Left ventricle myocardium inferior (tissue), 1 donor: ENCODE data around the gene MYO5B. TPM values are rescaled to one million over a fixed set of nuclear protein-coding genes. Genes with fewer than 3 reads are reported as not detected.

Experiments used
- DNase-seq: peaks from one replicate; pipeline ENCODE4 v3.0.0-alpha.2; 2020
- H3K27ac ChIP-seq: fragments of 200-600 bp; replicated peaks from 2 replicates; pipeline ENCODE4 v1.8.0; 2021
- H3K27me3 ChIP-seq: fragments of 200-600 bp; 2 replicates; pipeline ENCODE4 v1.8.0; 2021; ENCODE audit warnings: low read depth
- H3K36me3 ChIP-seq: fragments of 200-600 bp; 2 replicates; pipeline ENCODE4 v1.8.0; 2021
- H3K4me1 ChIP-seq: fragments of 200-600 bp; 2 replicates; pipeline ENCODE4 v1.8.0; 2021
- H3K4me3 ChIP-seq: fragments of 200-600 bp; 2 replicates; pipeline ENCODE4 v1.8.0; 2021; ENCODE audit warnings: mild to moderate bottlenecking, moderate library complexity
- H3K9me3 ChIP-seq: fragments of 200-600 bp; replicated peaks from 2 replicates; pipeline ENCODE4 v1.8.0; 2021
- intact Hi-C: fragments of 100-400 bp; cut with micrococcal nuclease; formaldehyde crosslinking; loops from one replicate; pipeline ENCODE4 v1.11.0; 2022
- total RNA-seq: library from RNA; stranded (reverse); fragmentation: NEBNext Ultra II Directional; extraction: Animal tissue kit (Norgen Biotek cat#: 25700); gene quantifications from one replicate; pipeline ENCODE4 v1.2.1, GENCODE V29; 2021
- TF ChIP-seq, protein P1 (sequence below): fragments of 200-600 bp; IDR thresholded peaks from 2 replicates; pipeline ENCODE4 v1.8.0; 2021; ENCODE audit warnings: antibody characterized with exemption, mild to moderate bottlenecking, borderline replicate concordance
- donor health status: DM: no; HTN: yes; CAD: no; lungs with severe emphysema.

MYO5B gene
- total RNA-seq, 1 donor from 2014 or later = 0.44 TPM

DNA sequence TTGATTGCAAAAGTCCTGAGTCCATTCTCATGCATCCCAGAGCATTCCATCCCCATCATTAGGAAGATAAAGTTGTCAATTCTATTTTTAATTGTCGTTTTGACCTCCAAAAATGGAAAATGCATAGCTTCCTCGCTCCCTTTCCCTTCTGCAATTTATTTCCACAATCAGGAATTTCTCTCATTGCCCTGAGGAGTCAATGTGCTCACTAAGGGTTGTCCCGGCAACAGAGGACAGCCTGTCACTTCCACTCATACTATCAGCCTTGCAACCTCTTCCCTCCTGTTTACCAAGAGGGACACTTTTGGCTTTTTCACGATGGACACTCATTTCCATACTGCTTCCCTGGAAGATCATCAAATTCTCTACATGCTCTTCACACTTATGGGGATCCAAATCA lies 164.8 kb downstream of the MYO5B start:
- TF ChIP-seq, protein P1, sequence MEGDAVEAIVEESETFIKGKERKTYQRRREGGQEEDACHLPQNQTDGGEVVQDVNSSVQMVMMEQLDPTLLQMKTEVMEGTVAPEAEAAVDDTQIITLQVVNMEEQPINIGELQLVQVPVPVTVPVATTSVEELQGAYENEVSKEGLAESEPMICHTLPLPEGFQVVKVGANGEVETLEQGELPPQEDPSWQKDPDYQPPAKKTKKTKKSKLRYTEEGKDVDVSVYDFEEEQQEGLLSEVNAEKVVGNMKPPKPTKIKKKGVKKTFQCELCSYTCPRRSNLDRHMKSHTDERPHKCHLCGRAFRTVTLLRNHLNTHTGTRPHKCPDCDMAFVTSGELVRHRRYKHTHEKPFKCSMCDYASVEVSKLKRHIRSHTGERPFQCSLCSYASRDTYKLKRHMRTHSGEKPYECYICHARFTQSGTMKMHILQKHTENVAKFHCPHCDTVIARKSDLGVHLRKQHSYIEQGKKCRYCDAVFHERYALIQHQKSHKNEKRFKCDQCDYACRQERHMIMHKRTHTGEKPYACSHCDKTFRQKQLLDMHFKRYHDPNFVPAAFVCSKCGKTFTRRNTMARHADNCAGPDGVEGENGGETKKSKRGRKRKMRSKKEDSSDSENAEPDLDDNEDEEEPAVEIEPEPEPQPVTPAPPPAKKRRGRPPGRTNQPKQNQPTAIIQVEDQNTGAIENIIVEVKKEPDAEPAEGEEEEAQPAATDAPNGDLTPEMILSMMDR = no peak
- intact Hi-C loops = no loop called here
- no peaks in the 10 kb centered on the region for H3K4me1 ChIP-seq
- peaks cover 6% of the 10 kb centered on the region for H3K9me3 ChIP-seq
- H3K27ac ChIP-seq = no peak overlapping the region
- H3K4me3 ChIP-seq = no peak overlapping the region
- DNase-seq = no peak
- no peaks in the 10 kb centered on the region for H3K36me3 ChIP-seq
- H3K27me3 ChIP-seq = peaks cover 59% of the 10 kb centered on the region

DNA sequence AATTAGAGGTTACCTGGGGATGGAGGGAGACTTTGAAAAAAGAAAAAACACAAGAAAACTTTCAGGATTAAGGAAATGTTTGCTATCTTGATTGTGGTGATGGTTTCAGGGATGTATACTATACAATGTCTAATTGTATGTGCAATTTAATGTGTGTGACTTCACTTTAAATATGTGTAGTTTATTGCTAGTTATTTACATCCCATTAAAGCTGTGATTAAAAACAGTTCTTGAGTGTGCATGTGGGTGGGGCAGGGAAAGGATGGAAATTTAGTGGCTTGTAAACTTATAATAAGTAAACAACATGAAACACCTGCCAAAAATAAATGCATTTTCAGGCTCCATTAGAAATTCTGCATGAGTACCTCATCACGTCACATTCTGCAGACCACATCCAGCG lies 167.0 kb downstream of the MYO5B start:
- TF ChIP-seq, protein P1 = no peak
- Histone ChIP-seq H3K4me1 (no peaks in the 10 kb centered on the region), H3K27me3 (peaks cover 64% of the 10 kb centered on the region), H3K27ac (no peak overlapping the region), H3K9me3 (peaks cover 9% of the 10 kb centered on the region), H3K4me3 (no peak overlapping the region), H3K36me3 (no peaks in the 10 kb centered on the region)
- DNase-seq = no peak
- intact Hi-C loops = no loop called here

DNA sequence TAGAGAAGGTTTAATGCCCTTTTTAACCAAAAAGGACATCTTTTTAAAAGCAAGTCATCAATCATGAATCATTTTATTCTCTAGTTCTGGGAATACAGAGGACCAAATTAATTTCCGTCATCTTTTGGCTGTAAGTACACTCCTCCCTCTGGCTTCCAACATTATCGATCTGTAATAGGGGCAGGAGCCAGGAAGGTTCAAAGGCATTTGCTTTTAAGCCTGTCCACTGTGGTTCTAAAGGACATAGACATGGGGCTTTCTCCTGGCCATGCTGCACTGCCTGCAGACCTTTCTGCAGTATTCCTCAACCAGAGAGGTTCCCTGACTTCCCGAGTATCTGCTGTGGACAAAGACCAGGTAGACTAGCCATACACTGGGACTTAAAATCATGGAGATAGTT lies 170.5 kb downstream of the MYO5B start:
- Histone ChIP-seq H3K4me1 (no peaks in the 10 kb centered on the region), H3K9me3 (peaks cover 9% of the 10 kb centered on the region), H3K27ac (no peak overlapping the region), H3K27me3 (peaks cover 80% of the 10 kb centered on the region), H3K4me3 (no peak overlapping the region), H3K36me3 (no peaks in the 10 kb centered on the region)
- no peak for DNase-seq
- TF ChIP-seq, protein P1 = no peak
- intact Hi-C loops = no loop called here

DNA sequence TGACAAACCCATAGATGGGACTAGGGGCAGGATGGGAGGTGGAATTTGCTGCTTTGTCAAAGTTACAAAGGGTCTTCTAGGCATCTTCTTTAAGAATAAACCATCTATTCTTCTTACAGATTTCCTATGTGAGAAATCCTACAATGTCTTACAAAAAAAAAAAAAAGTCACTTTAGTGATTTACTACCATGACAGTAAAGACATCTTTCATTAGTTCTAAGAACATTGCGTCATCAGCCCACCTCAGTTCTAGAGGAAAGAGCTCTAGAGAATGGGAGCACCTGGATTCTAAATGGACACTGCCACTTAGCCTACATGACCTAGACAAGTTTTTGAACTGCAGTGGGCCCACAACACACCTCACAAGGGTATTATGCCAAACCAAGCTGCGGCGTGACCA lies 172.0 kb downstream of the MYO5B start:
- no peak overlapping the region for H3K27ac ChIP-seq
- DNase-seq = no peak
- intact Hi-C loops = no loop called here
- no peaks in the 10 kb centered on the region for H3K4me1 ChIP-seq
- peaks cover 86% of the 10 kb centered on the region for H3K27me3 ChIP-seq
- no peak overlapping the region for H3K4me3 ChIP-seq
- TF ChIP-seq, protein P1 = no peak
- no peaks in the 10 kb centered on the region for H3K36me3 ChIP-seq
- peaks cover 9% of the 10 kb centered on the region for H3K9me3 ChIP-seq

DNA sequence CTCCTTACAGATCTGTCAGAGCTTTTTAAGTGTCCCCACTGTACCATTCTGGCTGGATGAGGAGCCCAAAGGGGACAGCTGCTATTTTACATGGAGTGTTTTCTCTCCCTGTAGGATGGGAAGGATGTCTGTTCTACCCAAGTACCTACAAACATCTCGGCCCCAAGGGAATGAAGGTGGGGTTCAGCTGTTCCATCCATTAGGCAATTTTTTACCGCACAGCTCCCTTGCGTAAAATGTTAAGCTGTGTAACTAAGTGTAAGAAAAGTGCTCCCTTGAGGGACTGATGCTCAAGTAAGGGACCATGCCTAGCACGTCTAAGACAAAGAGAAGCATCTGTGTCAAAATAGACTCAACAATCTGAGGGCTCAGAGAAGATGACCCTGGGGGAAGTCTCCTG lies 180.3 kb downstream of the MYO5B start:
- no peak overlapping the region for H3K27ac ChIP-seq
- TF ChIP-seq, protein P1 = no peak
- H3K9me3 ChIP-seq = no peaks in the 10 kb centered on the region
- H3K36me3 ChIP-seq = no peaks in the 10 kb centered on the region
- no peak for DNase-seq
- no peaks in the 10 kb centered on the region for H3K4me1 ChIP-seq
- intact Hi-C loops = no loop called here
- H3K27me3 ChIP-seq = peaks cover 53% of the 10 kb centered on the region
- no peak overlapping the region for H3K4me3 ChIP-seq
